UCSD-AML1 (cell line): ENCODE results near the gene PDCD10.
A peak's percentile ranks its signal among the peaks of the same experiment; 100 is the strongest.

ENCODE experiments used
- DNase-seq: peaks from one replicate; lab custom pipeline; 2025; ENCODE audit not compliant: unreplicated experiment; lab: John Stamatoyannopoulos, UW

Gene PDCD10

DNA sequence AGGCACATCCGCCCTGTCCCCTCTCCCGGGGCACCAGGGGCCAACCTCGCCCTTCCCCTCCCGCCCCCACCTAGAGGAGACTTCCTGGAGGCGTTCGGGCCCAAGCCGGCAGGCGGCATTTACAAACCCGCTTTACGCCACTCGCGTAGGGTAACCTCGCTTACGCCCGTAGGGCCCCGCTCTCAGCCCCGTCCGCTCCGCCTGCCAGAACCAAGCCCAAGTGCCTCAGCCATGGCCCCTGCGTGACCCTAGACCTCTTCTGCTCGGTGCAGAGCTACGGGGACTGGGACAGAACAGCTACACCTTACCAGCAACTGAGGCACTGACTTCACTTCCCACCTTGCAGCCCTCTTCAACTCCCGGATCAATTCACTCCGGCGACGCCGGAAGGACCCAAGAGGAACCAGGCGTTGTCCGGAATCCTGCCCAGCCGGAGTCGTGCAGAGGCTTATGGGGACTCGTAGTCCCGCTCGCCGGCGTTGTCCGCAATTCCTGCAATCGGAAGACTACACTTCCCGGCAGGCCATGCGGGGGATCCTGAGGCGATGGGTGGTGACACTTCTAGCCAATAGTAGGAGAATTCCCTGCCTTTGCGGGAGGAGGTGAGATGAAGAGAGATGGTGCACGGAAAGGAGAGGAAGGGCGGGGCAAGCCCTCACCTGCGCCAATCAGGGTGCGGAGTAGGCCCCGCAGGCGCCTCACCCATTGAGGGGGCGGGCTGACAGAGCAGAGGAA, at the start of gene PDCD10:
Gene PDCD10 (minus strand): TSS at position 395 of the 735 bp plus-strand sequence. CDS start 14,735 bp downstream, outside the sequence.
- peak; percentile 98 for DNase-seq

- DNase-seq: no peak
These were observed 49.1 kb upstream of the PDCD10 start for GRCh38 chr3:167783781-167784180.

- no peak for DNase-seq
These were observed 45.7 kb upstream of the PDCD10 start for GRCh38 chr3:167780214-167780883.

DNA sequence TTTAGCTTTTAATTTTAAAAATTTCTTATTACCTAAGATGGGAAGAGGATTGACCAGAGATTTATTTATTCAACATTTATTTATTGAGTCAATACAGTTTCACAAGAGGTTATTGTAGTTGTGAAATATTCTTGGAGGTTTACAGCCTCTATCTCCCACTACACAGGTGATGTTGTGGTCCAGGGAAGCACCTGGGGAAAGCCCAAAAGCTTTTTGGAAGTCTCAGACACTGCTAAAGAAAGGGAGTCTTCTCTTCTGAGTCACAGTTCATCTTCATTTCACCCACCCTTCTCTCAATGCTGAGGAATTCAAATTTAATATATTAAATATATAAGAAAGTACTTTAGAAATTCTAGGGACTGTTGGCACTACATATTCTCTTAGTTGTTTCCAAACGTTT, 42.7 kb upstream of the PDCD10 start:
- no peak for DNase-seq

DNA sequence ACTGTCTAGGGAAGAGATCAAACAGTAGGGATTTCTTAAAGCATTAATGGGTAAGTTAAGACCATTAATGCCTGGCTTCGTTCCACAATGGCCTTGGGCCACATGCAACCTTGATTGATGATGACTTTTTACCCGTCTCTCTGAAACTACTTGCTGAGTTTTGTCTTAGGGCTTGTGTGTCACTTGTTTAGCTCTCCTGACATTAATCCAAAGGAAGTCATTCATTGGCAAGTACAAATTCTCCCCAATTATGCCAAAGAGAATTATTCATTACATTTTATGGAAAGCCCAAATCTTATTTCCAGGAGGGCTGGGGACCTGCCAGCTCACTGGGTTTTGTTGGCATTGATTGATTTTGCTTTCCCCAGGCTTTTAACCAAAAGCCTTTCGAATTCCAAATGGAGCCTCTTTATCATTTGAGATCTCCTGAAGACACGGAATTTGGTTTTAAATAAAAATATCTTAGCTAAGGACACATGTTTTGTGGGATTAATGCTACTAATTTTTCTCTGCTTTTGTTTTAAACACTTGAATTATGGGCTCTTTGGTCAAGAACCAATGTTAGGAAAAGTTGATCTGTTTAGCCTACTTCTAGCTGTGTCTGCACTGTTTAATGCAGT, 41.5 kb upstream of the PDCD10 start:
- DNase-seq: no peak

DNA sequence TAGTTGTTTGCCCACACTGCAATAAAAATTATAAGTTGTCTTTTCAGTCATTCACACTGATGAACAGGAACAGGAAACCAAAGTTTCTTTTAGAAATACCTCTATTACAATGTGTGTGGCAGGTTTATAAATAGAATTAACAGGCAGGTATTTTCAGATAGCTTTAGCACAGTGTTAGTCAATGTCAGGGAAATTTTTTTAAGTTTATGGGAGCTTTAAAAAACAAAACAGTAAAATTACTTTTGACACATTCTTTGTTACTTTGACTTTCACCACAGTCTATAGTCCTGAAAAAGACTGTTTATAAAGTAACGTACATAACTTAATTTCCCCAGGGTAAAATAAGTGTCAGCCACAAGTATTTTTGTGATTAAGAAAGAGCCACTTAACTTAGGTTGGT, 38.9 kb upstream of the PDCD10 start:
- no peak for DNase-seq

DNA sequence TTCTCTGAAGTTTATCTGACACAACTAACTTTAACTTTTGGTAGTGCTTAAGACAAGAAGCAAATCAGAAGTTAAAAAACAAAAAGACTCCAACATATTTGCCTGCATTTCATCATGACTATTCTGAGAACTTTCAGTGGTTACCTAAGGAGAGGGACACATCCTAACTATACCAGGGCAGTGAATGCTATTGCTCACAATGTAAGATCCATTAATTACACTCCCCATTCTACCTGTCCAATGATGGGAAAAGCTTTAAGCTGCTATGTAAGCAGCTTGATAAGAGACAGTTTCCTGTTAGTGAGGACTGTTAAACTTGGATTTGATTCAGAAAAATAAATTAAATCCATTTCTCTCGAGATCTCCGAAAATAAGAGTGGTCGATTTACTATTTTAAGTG, 38.3 kb upstream of the PDCD10 start:
- DNase-seq: no peak

DNA sequence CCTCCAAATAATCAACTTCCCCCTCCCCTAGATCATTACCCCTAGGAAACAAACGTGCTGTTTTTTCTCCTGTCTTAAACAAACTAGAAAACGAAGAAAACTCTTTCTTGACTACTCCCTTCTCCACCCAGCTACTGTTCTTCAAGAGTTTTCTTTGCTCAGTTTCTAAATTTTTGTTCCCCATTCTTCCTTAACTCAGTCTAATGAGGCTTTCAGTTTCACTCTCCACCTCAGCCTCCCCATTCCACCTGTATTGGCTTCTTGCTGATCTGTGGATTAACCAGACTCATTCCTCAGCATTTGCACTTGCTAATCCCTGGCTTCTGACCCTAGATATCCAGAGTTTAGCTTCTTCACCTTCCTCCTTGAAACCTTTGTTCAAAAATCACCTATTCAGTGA, 27.6 kb upstream of the PDCD10 start:
- DNase-seq: no peak

GRCh38 chr3:167761302-167761701, 26.6 kb upstream of the PDCD10 start:
- no peak for DNase-seq

DNA sequence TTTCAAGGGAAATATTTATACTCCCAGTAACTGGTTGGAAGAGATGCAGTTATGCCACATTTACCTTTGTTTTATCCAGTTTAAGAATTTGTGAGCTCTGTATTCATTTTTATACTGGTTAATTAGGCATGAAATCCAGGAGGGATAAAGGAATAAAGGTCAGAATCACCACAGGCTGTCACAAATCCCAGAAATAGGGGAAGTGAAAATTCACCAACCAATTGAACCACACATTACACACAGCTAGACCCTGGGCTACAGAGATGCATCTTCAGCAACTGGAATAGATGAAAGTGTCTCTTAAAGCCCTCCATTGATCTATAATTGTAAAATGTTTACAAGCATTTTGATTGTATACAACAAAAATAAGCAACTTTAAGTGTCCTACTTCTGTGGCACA, 19.4 kb upstream of the PDCD10 start:
- DNase-seq: no peak

DNA sequence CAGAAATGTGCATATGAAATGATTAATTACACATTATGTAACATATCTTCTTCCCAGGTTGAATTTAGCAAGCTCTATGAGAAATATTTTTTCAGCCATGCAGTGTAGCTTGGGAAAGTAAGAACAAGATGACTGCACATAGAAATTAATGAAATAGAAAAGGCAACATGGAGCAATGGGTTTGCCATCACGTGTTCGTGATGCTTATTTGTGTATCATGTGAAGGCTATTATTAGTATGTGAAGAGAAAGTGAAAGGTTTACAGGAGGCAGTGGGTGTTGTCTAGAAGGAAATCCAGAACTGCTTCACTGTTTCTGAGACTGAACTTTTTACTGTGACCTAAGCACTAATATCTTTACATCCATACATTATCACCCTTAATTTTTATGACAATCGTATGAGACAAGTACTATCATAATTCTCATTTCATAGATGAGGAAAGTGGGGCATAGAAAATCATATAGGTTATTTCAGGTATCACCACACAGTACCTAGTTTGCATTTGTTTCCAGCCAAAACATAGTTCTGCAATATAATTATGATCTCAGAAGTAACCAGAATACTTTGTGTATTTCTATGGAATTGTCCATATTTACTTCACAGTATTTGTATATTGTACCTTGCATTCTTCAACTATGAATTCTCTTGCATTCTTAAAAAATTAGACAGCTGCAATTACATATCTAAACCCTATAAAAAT, 15.7 kb upstream of the PDCD10 start:
- DNase-seq: no peak

DNA sequence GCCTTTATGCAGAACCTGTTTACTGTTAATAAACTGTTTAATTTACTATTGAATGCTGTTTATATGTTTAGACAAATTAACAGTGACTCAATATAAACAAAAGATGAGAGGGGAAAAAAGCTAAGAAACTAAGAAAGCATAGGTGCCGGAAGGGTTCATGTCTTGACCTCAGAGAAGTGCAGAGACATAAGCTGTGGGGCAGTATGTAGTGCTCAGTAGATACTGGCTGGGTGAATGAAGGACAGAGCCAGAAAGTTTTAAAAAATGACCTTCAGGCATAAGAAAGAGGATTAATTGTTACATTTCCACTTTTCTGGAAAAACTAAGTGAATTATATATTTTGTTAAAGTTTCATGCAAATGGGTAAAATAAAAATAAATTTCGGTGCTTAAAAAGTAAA, 15.0 kb upstream of the PDCD10 start:
- DNase-seq: no peak

DNA sequence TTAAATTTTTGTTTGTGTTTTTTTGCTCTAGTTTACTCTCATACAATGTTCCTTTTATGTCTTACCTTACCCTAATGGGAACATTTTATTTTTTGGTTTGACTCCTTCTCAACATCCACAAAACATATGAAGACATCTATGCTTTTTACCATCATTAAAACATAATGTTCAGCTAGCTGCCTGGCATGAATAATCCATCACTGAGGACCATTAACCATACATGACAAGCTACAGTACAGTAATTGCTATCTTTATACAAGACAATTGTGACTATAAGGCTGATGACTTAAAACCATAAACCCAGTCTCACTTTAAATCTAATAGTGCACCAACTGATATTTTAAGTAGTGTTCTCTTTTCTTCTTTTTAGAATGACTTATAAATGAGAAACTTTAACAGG, 14.5 kb upstream of the PDCD10 start:
- no peak for DNase-seq

GRCh38 chr3:167743799-167744198, 9.1 kb upstream of the PDCD10 start:
- DNase-seq: no peak

- DNase-seq: no peak
These were observed 7.6 kb upstream of the PDCD10 start for GRCh38 chr3:167742338-167742737.

- peak; percentile 33 for DNase-seq
These were observed 6.4 kb upstream of the PDCD10 start for GRCh38 chr3:167740961-167741587.

DNA sequence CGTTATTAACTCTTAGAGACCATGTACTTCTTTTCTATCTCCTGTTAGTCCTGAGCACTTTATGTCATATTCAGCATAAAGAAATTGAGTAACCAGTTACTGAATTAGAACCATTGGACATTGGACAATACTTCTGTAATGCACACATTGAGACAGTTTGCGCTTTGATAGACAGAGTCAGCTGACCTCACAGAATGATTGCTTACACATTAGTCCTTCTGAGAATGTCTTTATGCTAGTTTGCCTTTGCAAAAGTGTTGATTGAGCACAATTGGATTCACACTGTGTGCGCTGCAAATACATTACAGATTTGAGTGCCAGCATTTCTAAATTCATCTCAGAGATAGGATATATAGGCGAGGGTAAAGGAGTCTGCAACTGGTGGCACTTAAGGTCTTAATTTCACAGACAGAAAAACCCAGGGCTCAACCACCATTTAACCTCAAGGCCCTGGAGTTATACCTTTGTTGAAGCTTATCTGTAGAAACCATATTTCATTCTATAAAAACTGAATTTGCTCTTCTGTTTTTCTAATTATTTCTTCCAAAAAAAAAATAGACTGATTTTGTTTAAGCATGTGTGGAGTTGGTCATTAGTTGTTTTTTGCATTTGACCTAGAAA, 4.6 kb upstream of the PDCD10 start:
- no peak for DNase-seq

GRCh38 chr3:167738037-167738436, 3.3 kb upstream of the PDCD10 start:
- no peak for DNase-seq

DNA sequence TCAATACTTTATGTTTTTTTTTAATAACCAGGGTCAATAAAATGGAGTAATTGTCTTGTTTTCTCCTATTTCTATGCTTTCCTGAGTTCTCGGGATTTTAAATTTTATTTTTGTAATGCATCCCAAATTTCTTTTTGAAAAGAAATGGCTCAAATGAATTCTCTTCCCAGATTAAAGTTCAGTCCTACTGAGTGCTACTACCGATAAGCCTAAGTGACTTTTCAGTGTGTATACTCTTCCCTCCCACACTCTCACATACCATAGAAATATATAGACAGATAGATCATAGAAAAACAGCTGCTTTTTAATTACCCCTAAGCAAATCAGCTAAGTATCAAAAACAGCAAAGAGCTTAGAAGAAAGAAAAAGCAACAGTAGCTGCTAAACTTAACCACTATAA, 2.3 kb upstream of the PDCD10 start:
- no peak for DNase-seq

GRCh38 chr3:167736264-167736787, 1.6 kb upstream of the PDCD10 start:
- DNase-seq: no peak
